ENCODE results near the gene SECTM1. TPM values are rescaled to one million over a fixed set of nuclear protein-coding genes. Genes with fewer than 3 reads are reported as not detected.
A peak's percentile ranks its signal among the peaks of the same experiment; 100 is the strongest.

Gene SECTM1
- total RNA-seq, 4 donors from 2014 or later, result 3.3 to 9.5 (median 5.6) TPM

DNA sequence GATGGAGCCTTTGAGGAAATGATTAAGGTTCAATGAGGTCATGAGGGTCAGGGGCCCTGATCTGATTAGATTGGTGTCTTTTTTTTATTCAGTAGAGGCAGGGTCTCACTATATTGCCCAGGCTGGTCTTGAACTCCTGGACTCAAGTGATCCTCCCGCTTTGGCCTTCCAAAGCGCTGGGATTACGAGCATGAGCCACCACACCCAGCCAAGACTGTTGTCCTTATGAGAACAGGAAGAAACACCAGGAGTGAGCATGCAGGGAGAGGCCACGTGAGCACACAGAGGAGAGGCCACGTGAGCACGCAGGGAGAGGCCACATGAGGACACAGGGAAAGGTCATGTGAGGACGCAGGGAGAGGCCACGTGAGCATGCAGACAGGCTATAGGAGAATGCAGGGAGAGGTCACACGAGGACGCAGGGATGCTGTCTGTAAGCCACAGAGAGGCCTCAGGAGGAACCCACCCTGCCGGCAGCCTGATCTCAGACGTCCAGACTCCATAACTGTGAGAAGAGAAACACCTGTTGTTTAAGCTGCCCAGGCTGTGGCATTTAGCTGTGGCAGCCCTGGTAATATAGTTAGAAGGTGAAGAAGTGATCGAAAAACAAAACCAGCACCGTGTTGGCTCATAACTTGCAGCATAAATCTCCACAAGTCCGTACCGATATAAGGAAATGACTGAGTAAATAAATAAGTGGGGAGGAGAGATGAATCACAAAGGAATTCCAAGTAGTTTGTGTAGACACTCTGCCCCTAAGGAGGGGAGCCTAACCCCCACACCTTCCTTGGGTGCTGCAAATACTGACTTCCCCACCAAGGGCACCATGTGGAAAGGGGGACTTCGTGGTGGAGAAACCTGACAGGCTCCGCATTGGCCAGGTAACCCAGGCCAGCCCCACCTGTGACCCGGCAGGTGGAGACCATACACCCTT lies 45.4 kb downstream of the SECTM1 start:
- Histone ChIP-seq H3K27ac (peak overlapping the region; percentile 54 to 86 (median 75)), H3K36me3 (no peaks in the 10 kb centered on the region), H3K4me3 (no peak overlapping the region), H3K4me1 (peaks cover 15 to 20% of the 10 kb centered on the region in 2 donors), H3K9me3 (no peaks in the 10 kb centered on the region), H3K27me3 (no peaks in the 10 kb centered on the region)
- peak; percentile 55 to 91 for DNase-seq
- peak; percentile 33 to 48 for ATAC-seq
- intact Hi-C loops (cut with DNase I; ENCODE audit: low total_unique reads) (no loop called here), in situ Hi-C loops (cut with MboI; ENCODE audit: low sequenced_read_pairs in 4 of 4) (no loop called here)
- TF ChIP-seq, protein P1, sequence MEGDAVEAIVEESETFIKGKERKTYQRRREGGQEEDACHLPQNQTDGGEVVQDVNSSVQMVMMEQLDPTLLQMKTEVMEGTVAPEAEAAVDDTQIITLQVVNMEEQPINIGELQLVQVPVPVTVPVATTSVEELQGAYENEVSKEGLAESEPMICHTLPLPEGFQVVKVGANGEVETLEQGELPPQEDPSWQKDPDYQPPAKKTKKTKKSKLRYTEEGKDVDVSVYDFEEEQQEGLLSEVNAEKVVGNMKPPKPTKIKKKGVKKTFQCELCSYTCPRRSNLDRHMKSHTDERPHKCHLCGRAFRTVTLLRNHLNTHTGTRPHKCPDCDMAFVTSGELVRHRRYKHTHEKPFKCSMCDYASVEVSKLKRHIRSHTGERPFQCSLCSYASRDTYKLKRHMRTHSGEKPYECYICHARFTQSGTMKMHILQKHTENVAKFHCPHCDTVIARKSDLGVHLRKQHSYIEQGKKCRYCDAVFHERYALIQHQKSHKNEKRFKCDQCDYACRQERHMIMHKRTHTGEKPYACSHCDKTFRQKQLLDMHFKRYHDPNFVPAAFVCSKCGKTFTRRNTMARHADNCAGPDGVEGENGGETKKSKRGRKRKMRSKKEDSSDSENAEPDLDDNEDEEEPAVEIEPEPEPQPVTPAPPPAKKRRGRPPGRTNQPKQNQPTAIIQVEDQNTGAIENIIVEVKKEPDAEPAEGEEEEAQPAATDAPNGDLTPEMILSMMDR (IDR thresholded peaks at IDR 0.05 in 4 of 5, conservative IDR thresholded peaks at IDR 0.05 in 1 of 5), result no peak
- TF ChIP-seq POLR2A (IDR thresholded peaks at IDR 0.05), result peak in 1 of 2 donors; percentile 28

DNA sequence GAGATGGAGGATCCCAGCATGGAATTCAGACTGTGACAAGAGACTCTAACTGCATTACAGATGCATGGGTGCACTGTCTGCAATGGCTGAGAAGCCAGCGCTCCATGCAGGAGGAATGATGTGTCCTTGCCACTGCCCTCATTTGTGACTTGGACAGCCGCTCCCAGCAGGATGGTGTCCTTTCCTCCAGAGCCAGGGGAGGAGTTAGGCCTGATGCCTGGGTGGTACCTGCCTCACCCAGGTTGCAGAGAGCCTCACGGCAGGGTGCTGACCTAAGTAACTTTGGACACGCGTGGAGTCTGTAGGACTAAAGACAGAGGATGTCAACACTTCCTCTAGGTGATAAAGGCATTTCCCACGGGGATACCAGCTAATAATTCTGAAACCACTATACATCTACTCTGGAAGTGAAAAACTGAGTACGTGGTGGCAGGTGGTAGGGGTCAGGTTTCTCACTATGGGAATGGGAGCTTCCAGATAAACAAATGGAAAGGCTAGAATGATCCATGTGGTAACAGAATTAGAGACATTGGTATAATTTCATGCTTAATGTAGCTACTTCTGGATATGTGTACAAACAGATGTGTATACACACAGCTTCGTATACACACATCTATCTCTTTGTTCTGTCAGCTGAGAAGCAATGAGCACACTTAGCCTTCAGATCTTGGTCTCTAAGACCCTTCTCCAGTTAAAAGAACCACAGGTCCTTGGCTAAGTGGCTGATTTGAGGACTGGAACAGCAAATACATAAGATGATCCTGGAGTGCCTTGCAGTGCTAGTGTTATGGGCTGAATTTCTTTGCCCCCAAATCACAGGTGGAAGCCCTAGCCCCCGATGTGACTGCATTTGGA lies 46.3 kb downstream of the SECTM1 start:
- ATAC-seq (no peak), DNase-seq (no peak)
- TF ChIP-seq POLR2A (IDR thresholded peaks at IDR 0.05), result no peak
- TF ChIP-seq, protein P1 (IDR thresholded peaks at IDR 0.05 in 4 of 5, conservative IDR thresholded peaks at IDR 0.05 in 1 of 5), result no peak
- Histone ChIP-seq H3K27me3 (no peaks in the 10 kb centered on the region), H3K4me1 (peaks cover 15 to 20% of the 10 kb centered on the region in 2 donors), H3K27ac (peak overlapping the region; percentile 54 to 86 (median 75)), H3K4me3 (no peak overlapping the region), H3K9me3 (no peaks in the 10 kb centered on the region), H3K36me3 (no peaks in the 10 kb centered on the region)
- intact Hi-C loops (cut with DNase I; ENCODE audit: low total_unique reads) (no loop called here), in situ Hi-C loops (cut with MboI; ENCODE audit: low sequenced_read_pairs in 4 of 4) (no loop called here)

DNA sequence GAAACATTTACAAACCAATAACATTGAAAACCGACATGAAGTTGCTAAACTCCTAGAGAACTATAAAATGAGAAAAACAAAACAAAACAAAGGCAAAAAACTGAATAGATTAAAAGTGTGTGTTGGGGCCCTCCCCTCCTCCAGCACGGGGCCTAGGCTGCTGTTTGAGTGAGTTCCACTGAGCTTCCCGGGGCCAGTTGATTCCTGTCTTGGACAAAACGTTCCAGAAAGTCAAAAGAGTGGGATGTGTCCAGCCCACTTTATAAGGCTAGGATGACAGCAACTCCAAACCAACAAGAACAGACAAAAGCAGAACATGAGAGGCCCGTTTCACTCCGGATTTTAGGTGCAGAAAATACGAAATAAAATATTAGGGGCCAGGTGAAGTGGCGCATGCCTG lies 48.4 kb downstream of the SECTM1 start:
- Histone ChIP-seq H3K9me3 (no peaks in the 10 kb centered on the region), H3K36me3 (no peaks in the 10 kb centered on the region), H3K27ac (no peak overlapping the region), H3K4me1 (peaks cover 15 to 20% of the 10 kb centered on the region in 2 donors), H3K4me3 (no peak overlapping the region), H3K27me3 (no peaks in the 10 kb centered on the region)
- intact Hi-C loops (cut with DNase I; ENCODE audit: low total_unique reads), result no loop called here
- DNase-seq (no peak), ATAC-seq (no peak)
- in situ Hi-C loops (cut with MboI; ENCODE audit: low sequenced_read_pairs in 4 of 4), result no loop called here
- TF ChIP-seq POLR2A (IDR thresholded peaks at IDR 0.05), result no peak
- TF ChIP-seq, protein P1 (IDR thresholded peaks at IDR 0.05 in 4 of 5, conservative IDR thresholded peaks at IDR 0.05 in 1 of 5), result no peak

DNA sequence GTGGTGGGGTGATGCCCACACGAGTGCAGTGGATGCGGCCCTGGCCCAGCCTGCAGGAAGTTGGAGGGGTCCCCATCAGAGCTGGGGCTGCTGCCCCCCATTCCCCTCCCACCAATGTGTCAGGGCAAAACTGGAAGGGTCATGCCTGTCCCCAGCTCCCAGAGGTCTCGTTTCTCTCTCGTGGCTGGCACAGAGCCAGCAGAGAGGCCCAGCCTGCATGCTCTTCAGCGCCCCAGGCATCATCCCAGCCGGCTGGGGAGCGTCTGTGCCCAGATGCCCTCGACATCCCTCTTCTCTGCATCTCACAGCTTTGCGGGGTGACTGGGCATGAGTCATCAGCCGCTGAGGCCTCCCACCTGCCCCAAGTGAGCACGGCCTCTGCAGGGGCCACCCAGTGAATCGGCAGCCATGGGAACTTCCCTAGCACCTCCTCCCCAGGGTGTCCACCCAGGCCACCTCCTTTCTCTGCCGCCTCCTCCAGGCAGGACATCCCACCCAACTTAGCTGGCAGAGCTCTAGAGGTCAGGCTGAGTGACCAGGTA lies 50.3 kb downstream of the SECTM1 start:
- DNase-seq (no peak), ATAC-seq (no peak)
- no peak overlapping the region for H3K4me3 ChIP-seq
- H3K27ac ChIP-seq, result no peak overlapping the region
- intact Hi-C loops (cut with DNase I; ENCODE audit: low total_unique reads), result no loop called here
- H3K27me3 ChIP-seq, result no peaks in the 10 kb centered on the region
- H3K36me3 ChIP-seq, result no peaks in the 10 kb centered on the region
- peaks cover 6 to 9% of the 10 kb centered on the region in 2 donors for H3K4me1 ChIP-seq
- in situ Hi-C loops (cut with MboI; ENCODE audit: low sequenced_read_pairs in 4 of 4), result no loop called here
- H3K9me3 ChIP-seq, result no peaks in the 10 kb centered on the region
- TF ChIP-seq, protein P1 (IDR thresholded peaks at IDR 0.05 in 4 of 5, conservative IDR thresholded peaks at IDR 0.05 in 1 of 5), result no peak
- TF ChIP-seq POLR2A (IDR thresholded peaks at IDR 0.05), result no peak

All from gastrocnemius medialis (tissue), 4 donors.